OCI-LY1 (cell line): ENCODE results near the gene COL21A1.

ENCODE experiments used
- CTCF ChIP-seq: fragments of 200-600 bp; sonication (generic), shearing (Covaris generic); IDR thresholded peaks from 2 replicates; pipeline ENCODE4 v1.5.1; 2017; ENCODE audit warnings: mild to moderate bottlenecking, antibody characterized with exemption, low read length, moderate library complexity, mixed read lengths
- EZH2 ChIP-seq: fragments of 200-600 bp; sonication (generic), shearing (Covaris generic); IDR thresholded peaks from 2 replicates; pipeline ENCODE4 v1.8.0; 2017; ENCODE audit warnings: borderline replicate concordance, mixed run types, mild to moderate bottlenecking, antibody characterized with exemption, low read length, moderate library complexity, mixed read lengths

GRCh38 chr6:56259234-56260077 lies 12.1 kb upstream of the COL21A1 start:
- TF ChIP-seq CTCF (no peak), EZH2 (no peak)
